SK-N-SH treated with all-trans-retinoic acid at 6 μM for 48 hours (cell line): Measurements from ENCODE around the gene SDK2.

Experiments
- CSDC2 ChIP-seq: fragments of 250-450 bp; sonication (Bioruptor Pico); IDR thresholded peaks from 2 replicates; pipeline ENCODE4 v1.5.0; 2020; ENCODE audit warnings: mild to moderate bottlenecking, moderate library complexity
- CSRNP3 ChIP-seq: fragments of 250-450 bp; sonication (Bioruptor Pico); IDR thresholded peaks from 2 replicates; pipeline ENCODE4 v1.5.1; 2021; ENCODE audit warnings: mild to moderate bottlenecking, moderate library complexity
- PATZ1 ChIP-seq: fragments of 250-450 bp; sonication (Bioruptor Pico); IDR thresholded peaks from 2 replicates; pipeline ENCODE4 v1.8.0; 2020; ENCODE audit warnings: mild to moderate bottlenecking, moderate library complexity, borderline replicate concordance
- TOX ChIP-seq: fragments of 250-450 bp; sonication (Bioruptor Pico); IDR thresholded peaks from 2 replicates; pipeline ENCODE4 v1.8.0; 2021; ENCODE audit warnings: mild to moderate bottlenecking, moderate library complexity, borderline replicate concordance
- ZC3H10 ChIP-seq: fragments of 250-450 bp; sonication (Bioruptor Pico); IDR thresholded peaks from 2 replicates; pipeline ENCODE4 v1.5.1; 2021; ENCODE audit warnings: mild to moderate bottlenecking, moderate library complexity
- ZFP3 ChIP-seq: fragments of 250-450 bp; sonication (Bioruptor Pico); IDR thresholded peaks from 2 replicates; pipeline ENCODE4 v1.5.0; 2020; ENCODE audit warnings: mild to moderate bottlenecking, moderate library complexity
- ZFP30 ChIP-seq: fragments of 450-650 bp; formaldehyde crosslinking; IDR thresholded peaks from 2 replicates; pipeline ENCODE4 v1.5.0; 2022; ENCODE audit warnings: mild to moderate bottlenecking, moderate library complexity

- TF ChIP-seq CSRNP3 (no peak), ZC3H10 (CRISPR knock-in tag) (no peak), PATZ1 (CRISPR knock-in tag) (no peak), TOX (CRISPR knock-in tag) (no peak), CSDC2 (no peak), ZFP30 (CRISPR knock-in tag) (no peak), ZFP3 (CRISPR knock-in tag) (no peak)
Measured at GRCh38 chr17:73404246-73404645, 240.0 kb downstream of the SDK2 start.
